Measurements from ENCODE around the gene TIA1.
"Not testable (repeated sequence)": the region's sequence is repeated elsewhere in the genome, so short reads cannot be mapped to it uniquely, and the experiment has no call there.

Gene TIA1, protein sequence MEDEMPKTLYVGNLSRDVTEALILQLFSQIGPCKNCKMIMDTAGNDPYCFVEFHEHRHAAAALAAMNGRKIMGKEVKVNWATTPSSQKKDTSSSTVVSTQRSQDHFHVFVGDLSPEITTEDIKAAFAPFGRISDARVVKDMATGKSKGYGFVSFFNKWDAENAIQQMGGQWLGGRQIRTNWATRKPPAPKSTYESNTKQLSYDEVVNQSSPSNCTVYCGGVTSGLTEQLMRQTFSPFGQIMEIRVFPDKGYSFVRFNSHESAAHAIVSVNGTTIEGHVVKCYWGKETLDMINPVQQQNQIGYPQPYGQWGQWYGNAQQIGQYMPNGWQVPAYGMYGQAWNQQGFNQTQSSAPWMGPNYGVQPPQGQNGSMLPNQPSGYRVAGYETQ

GRCh38 chr2:70248181-70248847 lies at the start of gene TIA1:
Gene TIA1, minus strand, starts transcription at chr2:70248628. Its CDS starts 198 bp downstream, at chr2:70248430.
- peak; percentile 99 to 100 for DNase-seq

GRCh38 chr2:70297828-70298227 lies 49.4 kb upstream of the TIA1 start:
- not testable (repeated sequence) for DNase-seq

- DNase-seq: no peak
Measured at GRCh38 chr2:70283500-70284191, 35.2 kb upstream of the TIA1 start.

- no peak for DNase-seq
Measured at GRCh38 chr2:70282439-70282838, 34.0 kb upstream of the TIA1 start.

- DNase-seq: no peak
Measured at GRCh38 chr2:70280242-70280798, 31.9 kb upstream of the TIA1 start.

- DNase-seq: no peak
Measured at GRCh38 chr2:70270323-70270722, 21.9 kb upstream of the TIA1 start.

DNA sequence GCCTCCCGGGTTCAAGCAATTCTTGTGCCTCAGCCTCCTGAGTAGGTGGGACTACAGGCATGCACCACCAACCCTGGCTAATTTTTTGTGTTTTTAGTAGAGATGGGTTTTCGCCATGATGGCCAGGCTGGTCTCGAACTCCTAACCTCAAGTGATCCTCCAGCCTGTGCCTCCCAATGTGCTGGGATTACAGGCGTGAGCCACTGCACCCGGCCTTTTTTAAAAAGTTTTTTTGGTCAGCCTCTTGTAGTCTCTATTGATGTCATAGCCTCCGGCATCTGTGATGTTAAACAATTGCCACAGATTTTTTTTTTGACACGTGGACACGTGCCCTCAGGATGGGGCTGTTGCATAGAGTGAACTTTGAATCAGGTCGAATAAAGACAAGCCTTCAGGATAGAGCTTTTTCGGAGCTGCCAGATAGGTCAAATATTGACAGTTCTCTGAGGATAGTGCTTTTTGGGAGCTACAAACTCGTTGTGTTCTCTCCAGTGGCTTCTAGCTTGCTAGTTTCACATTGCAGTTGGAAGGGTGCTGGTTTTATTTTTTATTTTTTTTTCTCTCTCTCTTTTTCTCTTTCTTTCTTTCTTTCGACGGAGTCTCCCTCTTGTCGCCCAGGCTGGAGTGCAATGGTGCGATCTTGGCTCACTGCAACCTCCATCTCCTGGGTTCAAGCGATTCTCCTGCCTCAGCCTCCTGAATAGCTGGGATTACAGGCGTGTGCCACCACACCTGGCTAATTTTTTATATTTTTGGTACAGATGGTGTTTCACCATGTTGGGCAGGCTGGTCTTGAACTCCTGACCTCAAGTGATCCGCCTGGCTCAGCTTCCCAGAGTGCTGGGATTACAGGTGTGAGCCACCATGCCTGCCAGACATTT lies 21.2 kb upstream of the TIA1 start:
- not testable (repeated sequence) for DNase-seq

DNA sequence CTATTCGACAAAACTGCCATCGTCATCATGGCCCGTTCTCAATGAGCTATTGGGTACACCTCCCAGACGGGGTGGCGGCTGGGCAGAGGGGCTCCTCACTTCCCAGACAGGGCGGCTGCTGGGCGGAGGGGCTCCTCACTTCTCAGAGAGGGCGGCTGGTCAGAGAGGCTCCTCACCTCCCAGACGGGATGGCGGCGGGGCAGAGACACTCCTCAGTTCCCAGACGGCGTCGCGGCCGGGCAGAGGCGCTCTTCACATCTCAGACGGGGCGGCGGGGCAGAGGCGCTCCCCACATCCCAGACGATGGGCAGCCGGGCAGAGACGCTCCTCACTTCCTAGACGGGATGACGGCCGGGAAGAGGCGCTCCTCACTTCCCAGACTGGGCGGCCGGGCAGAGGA lies 18.5 kb upstream of the TIA1 start:
- DNase-seq: not testable (repeated sequence)

GRCh38 chr2:70261501-70261900 lies 13.1 kb upstream of the TIA1 start:
- no peak for DNase-seq

- peak; percentile 35 to 77 for DNase-seq
Measured at GRCh38 chr2:70258532-70258875, 10.1 kb upstream of the TIA1 start.

GRCh38 chr2:70255637-70256314 lies 7.3 kb upstream of the TIA1 start:
- DNase-seq: no peak

DNA sequence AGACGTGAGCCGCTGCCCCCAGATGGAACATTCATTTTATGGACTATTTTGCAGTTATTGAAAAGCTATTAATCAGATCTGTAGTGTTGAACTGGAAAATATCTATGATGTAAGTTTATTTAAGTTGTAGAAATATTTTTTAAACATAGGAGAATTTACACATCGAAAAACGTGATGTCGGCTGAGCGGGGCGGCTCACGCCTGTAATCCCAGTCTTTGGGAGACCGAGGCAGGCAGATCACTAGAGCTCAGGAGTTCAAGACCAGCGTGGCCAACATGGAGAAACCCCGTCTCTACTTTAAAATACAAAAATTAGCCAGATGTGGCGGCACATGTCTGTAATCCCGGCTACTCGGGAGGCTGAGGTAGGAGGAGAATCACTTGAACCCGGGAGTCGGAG lies 2.0 kb upstream of the TIA1 start:
- no peak for DNase-seq

DNA sequence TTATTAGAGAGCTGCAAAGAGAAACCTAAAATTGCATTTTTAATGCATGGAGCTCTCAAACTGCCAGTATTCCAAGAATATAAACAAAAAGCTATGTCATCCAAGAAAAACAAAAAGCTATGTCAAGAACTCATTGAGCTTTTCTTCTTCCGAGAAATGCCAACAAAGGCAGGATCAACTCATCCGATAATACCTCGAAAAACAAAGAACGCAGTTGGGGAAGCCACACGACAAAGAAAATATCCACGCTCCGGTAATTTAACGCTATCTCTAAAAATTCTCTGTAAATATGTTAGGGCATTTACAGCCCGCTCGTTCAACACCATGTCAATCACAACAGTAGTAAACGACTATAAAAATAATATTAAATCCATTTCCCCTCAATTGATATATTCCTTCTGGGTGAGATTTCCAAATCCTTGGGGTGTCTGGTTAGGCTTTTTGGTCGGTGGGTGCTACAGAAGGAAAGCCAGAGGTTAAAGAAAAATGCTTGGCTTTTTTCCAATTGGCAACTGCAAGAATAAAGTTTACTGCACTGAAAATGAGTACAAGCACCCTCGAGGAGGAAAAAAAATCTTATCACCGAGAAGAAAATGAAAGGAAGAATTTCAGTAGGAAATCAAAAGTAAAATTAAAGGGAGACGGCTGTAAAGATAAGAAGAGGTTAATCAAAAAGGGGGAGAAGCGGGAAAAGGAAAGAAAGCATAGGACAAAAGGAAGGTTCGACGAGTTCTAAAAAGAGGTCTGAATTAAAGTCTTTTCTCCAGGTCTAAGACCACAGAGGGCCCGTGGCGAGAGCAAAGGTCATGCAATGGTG lies 856 bp downstream of the TIA1 start:
- no peak for DNase-seq

- no peak for DNase-seq
Measured at GRCh38 chr2:70243806-70244584, 4.4 kb downstream of the TIA1 start.

DNA sequence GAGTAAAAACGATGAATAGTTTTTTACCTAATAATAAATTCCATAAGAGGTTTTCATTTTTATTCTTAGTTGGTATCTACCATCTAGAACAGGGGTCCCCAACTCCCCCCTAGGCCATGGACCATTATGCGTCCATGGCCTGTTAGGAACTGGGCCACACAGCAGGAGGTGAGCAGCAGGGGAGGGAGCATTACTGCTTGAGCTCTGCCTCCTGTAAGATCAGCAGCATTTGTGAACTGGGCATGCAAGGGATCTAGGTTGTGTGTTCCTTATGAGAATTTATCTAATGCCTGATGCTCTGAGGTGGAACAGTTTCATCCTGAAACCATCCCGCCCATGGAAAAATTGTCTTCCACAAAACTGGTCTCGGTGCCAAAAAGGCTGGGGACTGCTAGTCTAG lies 5.9 kb downstream of the TIA1 start:
- no peak for DNase-seq

GRCh38 chr2:70241340-70241739 lies 7.1 kb downstream of the TIA1 start:
- DNase-seq: no peak

DNA sequence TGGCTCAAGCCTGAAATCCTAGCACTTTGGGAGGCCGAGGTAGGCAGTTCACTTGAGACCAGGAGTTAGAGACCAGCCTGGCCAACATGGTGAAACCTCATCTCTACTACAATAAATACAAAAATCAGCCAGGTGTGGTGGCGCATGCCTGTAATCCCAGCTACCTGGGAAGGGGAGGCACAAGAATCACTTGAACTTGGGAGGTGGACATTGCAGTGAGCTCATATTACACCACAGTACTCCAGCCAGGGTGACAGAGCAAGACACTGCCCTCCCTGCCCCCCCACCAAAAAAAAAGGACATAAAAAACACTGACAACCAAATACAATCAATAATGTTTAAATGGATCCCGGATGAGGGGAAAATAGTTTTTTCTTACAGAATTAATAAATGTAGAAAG lies 7.8 kb downstream of the TIA1 start:
- no peak for DNase-seq

GRCh38 chr2:70233926-70234325 lies 14.5 kb downstream of the TIA1 start:
- DNase-seq: no peak

GRCh38 chr2:70226781-70227180 lies 21.6 kb downstream of the TIA1 start:
- DNase-seq: no peak

DNA sequence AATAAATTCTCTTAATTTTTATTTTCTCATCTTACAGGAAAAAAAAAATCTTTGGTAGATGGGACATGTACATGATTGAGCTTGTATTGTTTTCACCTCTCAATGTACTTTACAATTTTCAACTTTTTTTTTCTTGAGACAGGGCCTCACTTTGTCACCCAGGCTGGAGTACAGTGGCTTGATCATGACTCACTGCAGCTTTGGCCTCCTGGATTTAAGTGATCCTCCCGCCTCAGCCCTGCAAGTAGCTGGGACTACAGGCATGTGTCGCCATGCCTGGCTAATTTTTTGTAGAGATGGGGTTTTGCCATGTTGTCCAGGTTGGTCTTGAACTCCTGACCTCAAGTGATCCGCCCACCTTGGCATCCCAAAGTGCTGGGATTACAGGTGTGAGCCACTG lies 25.1 kb downstream of the TIA1 start:
- DNase-seq: not testable (repeated sequence)
